ENCODE measurements around the gene NRP2.

NRP2 gene

GRCh38 chr2:205800224-205800623 is 117.9 kb downstream of the NRP2 start:
- DNase-seq, result no peak

- no peak for DNase-seq
Observed at GRCh38 chr2:205800773-205801172, 118.5 kb downstream of the NRP2 start.

GRCh38 chr2:205802065-205802464 is 119.8 kb downstream of the NRP2 start:
- no peak for DNase-seq

GRCh38 chr2:205802941-205803340 is 120.6 kb downstream of the NRP2 start:
- no peak for DNase-seq

DNA sequence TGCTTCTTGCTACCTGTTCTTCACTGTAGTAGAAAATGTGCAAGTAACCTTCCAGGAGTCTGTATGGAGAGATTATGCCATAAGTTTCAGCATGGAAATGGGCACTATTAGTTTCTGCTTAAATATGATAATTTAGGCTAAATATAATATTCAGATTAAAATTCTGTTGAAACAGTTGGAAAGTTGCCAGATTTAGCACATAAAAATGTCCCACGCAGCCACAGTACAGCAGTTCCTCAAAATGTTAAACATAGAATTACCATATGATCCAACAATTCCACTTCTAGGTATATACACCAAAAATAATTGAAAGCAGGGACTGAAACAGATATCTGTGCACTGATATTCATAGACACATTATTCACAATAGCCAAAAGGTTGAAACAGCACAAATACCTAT is 121.2 kb downstream of the NRP2 start:
- DNase-seq, result no peak

- DNase-seq, result no peak
Observed at GRCh38 chr2:205805136-205805535, 122.8 kb downstream of the NRP2 start.

DNA sequence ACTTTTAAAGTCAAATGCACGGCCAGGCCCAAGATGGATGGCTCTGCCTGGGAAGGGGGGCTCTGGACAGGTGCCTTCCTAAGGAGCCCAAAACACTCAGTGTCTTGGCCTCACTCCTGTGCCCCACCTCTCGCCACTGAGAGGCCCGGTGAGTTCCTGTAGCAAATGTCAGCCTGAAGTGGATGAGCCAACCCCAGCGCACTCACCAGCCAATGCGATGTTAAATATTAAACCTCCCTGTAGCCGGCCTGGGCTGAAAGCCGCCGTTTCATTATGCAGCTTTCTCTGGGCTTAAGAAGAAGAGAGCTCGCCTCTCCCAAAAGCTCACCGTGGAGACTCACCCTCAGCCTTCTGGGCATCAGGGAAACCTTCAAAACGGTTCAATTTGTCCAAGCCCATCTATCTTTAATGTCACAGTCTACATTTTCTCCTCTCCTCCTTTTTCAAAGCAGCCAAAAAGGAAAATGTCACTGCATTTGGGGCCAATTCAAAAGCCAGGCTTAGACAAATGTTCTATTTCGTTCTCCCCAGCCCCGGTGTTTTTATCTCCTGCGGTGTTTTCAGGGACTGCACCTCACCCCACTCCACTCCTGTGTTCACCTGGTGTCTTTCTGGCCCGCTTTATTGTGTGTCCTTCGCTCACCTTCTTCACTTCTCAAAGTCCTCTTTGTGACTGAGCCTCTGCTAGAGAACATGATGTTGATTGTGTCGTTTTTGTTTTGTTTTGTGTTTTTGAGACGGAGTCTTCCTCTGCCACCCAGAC is 124.0 kb downstream of the NRP2 start:
- DNase-seq, result no peak

DNA sequence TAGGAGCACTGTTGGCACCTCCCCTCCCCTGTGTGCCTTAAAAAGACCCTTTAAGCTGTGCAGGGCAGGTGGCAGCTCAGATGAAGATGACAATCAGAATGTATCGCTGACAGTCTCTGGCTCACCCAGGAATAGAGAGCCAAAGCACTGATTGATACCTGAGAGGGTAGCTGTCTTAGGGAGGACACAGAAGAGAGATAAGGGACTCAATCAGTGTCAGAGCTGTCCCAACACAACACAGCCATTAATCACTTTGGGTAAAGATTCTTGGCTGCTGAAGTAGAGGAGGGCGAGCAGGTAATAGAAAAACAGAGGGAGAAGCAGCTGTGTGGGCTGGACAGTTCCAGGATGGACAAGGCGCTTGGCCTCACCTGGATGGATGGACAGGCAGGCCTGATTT is 124.9 kb downstream of the NRP2 start:
- DNase-seq, result no peak

DNA sequence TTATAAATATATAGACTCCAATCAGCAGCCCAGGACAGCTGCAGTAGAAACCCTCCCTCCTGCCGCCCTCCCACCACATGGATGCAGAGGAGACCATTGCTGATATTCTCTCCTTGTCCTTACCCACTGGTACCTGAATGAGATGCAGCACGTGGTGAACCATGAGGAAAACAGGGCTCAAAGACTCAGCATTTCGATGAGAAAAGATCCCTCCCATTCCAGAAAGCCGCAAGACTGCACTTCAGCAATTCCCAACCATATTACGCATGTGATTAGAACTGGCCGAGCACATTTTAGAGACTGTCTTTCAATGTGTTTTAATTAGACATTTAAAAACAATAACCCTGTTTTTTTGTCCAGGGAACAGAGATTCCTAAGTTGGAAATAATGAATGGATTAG is 125.5 kb downstream of the NRP2 start:
- no peak for DNase-seq

DNA sequence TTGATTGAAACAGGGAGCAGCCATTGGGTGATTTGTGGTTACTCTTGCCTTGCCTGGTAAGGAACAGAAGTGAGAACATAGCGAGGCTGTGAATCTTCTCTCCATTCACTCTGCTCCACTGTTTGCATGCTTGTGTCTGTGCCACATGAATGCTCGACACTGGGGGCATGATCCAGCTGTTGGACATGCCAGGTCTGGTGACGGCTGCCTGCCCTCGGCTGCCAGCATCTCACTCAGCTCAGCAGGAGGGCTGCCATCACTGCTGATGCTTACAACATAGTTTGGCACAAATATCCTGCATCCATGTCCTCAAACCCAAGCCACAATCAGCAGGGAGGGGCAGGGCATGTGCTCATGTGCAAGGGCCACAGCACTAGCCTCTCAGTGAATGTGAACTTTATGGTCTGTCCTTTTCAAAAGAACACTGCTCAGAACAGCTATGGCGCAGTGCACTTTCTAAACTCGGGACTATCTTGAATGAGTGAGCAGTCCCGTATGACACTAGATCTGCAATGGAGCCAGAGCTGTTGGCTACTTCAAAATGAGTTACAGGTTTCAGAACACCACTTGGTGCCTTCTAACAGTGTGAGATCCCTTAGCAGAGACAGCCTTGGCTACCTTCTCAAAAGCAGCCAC is 126.3 kb downstream of the NRP2 start:
- DNase-seq, result peak in 1 of 58 donors; percentile 11

GRCh38 chr2:205811387-205811786 is 129.1 kb downstream of the NRP2 start:
- no peak for DNase-seq

DNA sequence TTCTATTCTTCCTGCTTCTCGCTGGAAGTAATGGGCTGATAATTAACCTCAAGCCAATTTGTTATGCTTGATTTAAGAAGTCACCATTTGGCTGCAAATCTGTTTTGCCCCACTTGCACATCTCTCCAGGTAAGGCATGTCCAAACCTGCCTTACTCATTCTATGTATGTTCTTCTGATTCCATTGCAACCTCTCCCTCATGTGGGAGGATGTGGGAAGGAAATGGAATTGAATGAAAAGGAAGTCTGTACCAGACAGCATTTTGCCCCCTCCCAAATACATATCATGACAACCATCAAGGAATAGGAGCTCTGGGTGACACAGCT is 131.7 kb downstream of the NRP2 start:
- DNase-seq, result no peak

DNA sequence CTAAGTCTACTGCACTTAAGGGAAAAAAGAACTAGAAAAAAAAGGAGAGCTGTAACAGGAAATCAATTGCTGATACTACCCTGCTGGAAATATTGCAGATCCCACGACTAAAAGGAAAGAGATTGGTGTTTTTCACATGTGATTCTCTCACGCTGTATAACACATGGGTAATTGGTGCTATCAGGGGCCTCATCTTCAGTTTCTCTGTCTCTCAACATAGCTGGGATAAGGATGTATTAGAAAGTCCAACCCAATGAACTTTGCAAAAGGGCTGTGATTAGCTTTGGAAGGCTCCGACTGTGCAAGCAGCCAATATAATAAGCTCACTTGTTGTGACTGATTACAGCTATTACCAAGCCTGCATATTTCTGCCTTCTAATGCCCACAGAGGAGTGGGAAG is 133.4 kb downstream of the NRP2 start:
- DNase-seq, result no peak

GRCh38 chr2:205816268-205816667 is 134.0 kb downstream of the NRP2 start:
- DNase-seq, result no peak

DNA sequence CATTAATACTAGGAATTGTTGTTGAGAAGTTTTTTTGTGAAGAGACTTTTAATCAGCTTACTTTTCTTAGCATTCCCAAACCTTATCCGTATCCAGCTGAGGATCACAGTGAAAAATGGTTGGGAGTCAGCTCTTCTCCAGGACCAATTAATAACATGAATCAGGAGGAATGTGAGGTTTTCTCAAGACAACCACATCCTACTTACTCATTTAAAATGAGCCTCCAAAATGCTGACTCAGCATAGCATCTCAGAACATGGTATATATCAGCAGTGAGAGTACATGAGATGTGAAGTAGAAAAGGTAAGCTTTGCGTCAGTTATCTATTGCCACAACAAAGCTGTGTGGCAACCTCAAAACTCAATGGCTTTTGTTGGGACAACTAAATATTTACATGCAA is 140.3 kb downstream of the NRP2 start:
- DNase-seq, result no peak

- no peak for DNase-seq
Observed at GRCh38 chr2:205827809-205828365, 145.6 kb downstream of the NRP2 start.

GRCh38 chr2:205833864-205834263 is 151.6 kb downstream of the NRP2 start:
- DNase-seq, result no peak

GRCh38 chr2:205834796-205835195 is 152.5 kb downstream of the NRP2 start:
- DNase-seq, result no peak

- DNase-seq, result peak in 3 of 58 donors; percentile 2 to 36 (median 34)
Observed at GRCh38 chr2:205835251-205835791, 153.0 kb downstream of the NRP2 start.

- no peak for DNase-seq
Observed at GRCh38 chr2:205835923-205836322, 153.6 kb downstream of the NRP2 start.

- no peak for DNase-seq
Observed at GRCh38 chr2:205836477-205837221, 154.3 kb downstream of the NRP2 start.

GRCh38 chr2:205837663-205838062 is 155.4 kb downstream of the NRP2 start:
- DNase-seq, result no peak

All from anterior cingulate cortex (tissue), 58 donors.